Measurements from ENCODE around the gene CFAP298.
A peak's percentile ranks its signal among the peaks of the same experiment; 100 is the strongest.
"Not testable (repeated sequence)": the region's sequence is repeated elsewhere in the genome, so short reads cannot be mapped to it uniquely, and the experiment has no call there.

The CFAP298 gene, protein sequence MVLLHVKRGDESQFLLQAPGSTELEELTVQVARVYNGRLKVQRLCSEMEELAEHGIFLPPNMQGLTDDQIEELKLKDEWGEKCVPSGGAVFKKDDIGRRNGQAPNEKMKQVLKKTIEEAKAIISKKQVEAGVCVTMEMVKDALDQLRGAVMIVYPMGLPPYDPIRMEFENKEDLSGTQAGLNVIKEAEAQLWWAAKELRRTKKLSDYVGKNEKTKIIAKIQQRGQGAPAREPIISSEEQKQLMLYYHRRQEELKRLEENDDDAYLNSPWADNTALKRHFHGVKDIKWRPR

DNA sequence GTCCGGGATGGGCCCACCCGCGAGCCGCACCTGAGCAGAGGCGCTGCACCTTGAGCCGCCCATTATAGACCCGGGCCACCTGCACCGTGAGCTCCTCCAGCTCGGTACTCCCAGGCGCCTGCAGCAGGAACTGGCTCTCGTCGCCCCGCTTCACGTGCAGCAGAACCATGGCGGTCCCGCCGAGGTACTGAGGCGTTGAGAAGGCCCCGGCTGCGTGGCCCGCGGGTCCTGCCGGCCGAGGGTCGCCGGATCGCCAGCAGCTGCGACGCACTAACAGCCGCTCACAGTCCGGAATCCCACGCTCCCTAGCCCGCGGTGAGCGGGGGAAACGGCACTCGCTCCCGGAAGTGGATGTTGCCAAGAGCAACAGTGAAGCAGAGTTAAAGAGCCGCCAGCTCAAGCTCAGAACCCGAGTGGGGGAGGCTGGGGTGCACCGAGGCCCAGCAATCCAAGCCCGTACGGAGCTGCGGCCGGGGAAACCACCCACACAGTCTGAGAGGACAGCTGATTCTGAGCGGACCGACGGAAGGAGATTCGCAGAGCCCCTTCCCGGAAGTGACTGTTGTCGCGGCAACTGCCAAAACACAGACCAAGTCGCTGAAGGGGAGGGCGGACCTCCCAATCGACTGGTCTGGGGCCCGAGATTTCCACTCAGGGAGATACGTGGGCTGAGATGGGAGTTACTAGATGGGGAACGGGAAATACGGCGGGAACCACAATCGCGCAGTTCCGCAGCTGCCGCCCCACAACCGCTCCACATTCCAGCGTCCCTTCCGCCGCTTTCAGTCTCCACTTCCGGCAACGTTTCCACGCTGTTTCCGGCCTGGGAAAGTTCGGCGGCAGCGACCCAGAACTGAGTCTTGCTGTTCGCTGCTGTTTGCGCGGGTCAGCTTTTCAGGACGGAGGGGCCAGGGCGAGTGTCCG is at the start of gene CFAP298:
Gene CFAP298, minus strand, starts transcription at position 303 of the 924 bp plus-strand sequence. Its CDS starts 134 bp downstream, at position 169.
- peak; percentile 85 for DNase-seq (ENCODE audit: low read depth)
- TF ChIP-seq, protein P1, sequence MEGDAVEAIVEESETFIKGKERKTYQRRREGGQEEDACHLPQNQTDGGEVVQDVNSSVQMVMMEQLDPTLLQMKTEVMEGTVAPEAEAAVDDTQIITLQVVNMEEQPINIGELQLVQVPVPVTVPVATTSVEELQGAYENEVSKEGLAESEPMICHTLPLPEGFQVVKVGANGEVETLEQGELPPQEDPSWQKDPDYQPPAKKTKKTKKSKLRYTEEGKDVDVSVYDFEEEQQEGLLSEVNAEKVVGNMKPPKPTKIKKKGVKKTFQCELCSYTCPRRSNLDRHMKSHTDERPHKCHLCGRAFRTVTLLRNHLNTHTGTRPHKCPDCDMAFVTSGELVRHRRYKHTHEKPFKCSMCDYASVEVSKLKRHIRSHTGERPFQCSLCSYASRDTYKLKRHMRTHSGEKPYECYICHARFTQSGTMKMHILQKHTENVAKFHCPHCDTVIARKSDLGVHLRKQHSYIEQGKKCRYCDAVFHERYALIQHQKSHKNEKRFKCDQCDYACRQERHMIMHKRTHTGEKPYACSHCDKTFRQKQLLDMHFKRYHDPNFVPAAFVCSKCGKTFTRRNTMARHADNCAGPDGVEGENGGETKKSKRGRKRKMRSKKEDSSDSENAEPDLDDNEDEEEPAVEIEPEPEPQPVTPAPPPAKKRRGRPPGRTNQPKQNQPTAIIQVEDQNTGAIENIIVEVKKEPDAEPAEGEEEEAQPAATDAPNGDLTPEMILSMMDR (IDR thresholded peaks at IDR 0.05; ENCODE audit: low read depth, low read length, missing control alignments) = no peak
- peak within 1 kb of the TSS; percentile 57 for H3K4me3 ChIP-seq (ENCODE audit: low read depth, low read length)

DNA sequence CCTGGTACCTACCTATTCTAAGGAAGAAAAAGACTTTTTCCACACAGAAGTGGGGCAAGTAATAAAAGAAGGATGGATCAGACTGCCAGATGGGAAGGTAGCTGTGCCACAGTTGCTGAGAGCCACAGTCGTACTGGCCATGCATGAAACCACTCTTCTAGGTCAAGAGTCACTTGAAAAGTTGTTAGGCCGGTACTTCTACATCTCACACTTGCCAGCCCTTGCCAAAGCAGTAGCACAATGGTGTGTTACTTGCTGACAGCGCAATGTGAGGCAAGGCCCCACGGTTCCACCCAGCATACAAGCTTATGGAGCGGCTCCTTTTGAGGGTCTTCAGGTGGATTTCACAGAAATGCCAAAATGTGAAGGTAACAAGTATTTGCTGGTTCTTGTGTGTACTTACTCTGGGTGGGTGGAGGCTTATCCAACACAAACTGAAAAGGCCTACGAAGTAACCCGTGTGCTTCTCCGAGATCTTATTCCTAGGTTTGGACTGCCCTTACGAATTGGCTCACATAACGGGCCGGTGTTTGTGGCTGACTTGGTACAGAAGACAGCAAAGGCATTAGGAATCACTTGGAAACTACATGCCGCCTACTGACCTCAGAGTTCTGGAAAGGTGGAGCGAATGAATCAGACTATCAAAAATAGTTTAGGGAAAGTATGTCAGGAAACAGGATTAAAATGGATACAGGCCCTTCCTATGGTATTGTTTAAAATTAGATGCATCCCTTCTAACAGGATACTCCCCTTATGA is 49.0 kb upstream of the CFAP298 start:
- DNase-seq (ENCODE audit: low read depth); H3K4me3 ChIP-seq (ENCODE audit: low read depth, low read length): not testable (repeated sequence)

DNA sequence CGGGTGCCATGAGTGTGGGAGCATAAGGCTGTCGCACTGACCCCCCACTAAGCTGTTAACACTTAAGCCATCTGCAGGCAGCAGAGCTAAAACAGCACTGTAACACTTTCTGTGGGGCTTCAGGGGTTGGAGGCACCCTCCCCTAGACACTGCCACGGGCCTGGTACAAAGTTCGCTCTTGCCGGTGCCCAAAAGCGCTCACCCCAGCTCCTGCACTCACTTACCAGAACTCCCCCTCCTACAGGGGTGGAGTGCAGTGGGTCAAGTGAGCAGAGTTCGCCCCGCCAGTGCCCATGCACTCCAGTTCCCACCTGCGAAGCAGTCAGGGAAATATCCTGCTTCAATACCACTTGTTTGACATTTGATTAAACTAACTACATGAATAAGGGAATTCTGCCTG is 46.3 kb upstream of the CFAP298 start:
- DNase-seq (ENCODE audit: low read depth) = no peak
- H3K4me3 ChIP-seq (ENCODE audit: low read depth, low read length) = no peak overlapping the region
- TF ChIP-seq, protein P1 (IDR thresholded peaks at IDR 0.05; ENCODE audit: low read depth, low read length, missing control alignments) = no peak

DNA sequence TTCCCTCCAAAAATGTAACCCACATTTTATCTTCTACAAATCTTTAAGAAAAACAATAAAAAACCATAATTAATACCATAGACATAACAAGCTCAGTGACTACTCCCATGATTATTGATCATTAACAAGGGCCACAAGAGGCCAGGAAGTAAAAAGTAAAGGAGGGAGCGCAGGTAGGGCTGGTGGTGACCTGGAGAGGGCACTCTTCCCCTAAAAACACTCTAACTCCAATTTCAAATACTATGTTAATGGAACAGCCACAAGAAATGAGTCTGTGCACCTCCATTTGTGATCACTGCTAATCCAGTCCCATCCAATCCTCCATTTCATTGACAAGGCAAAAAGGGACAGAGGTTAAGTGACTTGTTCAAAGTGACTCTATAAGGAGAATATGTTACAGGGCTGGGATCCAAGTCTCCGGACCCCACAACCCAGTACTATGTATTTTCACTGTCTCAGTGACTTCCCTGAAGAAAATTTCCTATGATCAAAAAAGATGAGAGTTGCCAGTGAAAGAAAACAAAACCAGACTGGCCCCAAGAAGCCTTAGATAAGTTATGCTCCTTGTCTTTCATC is 41.2 kb upstream of the CFAP298 start:
- H3K4me3 ChIP-seq (ENCODE audit: low read depth, low read length) = no peak overlapping the region
- DNase-seq (ENCODE audit: low read depth) = peak; percentile 10

DNA sequence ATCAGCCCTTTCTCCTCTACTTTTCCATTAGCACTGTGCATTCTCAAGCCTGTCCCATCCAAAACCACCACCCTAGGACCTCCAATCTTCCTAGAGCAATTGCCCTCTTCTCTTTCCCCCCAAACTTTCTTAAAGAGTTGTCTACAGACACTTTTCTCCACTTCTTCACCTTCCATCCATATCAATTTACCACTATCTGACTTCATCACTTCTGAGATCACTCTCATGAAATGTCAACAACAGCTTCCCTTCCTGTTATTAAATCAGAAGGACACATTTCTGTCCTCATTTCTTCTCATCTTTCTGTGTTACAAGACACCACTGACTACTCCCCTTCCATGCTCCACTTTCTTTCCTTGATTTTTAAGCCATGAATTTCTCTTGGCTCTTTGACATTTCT is 36.0 kb upstream of the CFAP298 start:
- TF ChIP-seq, protein P1 (IDR thresholded peaks at IDR 0.05; ENCODE audit: low read depth, low read length, missing control alignments) = no peak
- H3K4me3 ChIP-seq (ENCODE audit: low read depth, low read length) = no peak overlapping the region
- no peak for DNase-seq (ENCODE audit: low read depth)

More for the DNA sequence above, 41.2 kb upstream of the CFAP298 start:
- TF ChIP-seq, protein P1 (IDR thresholded peaks at IDR 0.05; ENCODE audit: low read depth, low read length, missing control alignments) = peak; percentile 71

DNA sequence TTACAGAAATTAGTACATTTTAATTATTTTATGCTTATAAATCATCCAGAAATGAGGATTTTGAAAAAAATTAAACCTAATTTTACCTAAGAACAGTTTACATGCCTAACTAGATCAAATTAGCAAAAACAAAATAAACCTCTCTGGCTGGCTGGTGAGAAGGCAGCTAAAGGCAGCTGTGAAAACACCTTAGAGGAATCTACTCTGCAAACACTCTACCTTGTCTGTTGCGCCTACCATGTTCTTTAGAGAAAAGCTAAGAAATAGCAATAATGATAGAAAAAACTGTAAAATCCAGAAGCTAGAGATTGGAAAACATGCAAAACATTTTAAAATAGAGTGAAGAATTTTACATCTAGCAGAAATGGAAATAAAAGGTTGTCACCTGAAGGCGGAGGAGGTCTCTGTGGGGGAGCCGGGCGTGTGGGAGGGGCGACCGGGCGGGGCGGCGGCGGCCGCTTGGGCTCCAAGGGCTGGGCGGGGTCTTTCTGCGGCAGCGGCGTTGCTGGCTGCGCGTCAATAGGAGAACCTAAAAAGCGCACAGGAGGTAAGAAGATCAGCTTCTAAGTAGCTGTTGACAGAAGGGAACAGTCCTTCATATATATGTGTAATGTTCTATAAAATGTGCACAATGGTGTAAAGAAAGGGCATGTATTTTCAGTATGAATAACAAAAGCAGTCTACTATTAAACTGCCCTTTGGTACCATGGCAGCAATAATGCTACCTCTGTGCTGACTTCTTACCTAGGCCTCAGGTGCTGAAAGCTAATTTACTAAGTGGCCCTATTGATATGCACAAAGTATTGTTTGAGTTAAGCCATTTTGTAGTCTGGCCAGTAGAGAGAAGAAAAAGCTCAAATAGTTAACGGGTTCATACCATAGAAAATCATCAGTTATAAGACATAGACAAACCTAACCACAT is 33.3 kb upstream of the CFAP298 start:
- no peak overlapping the region for H3K4me3 ChIP-seq (ENCODE audit: low read depth, low read length)
- TF ChIP-seq, protein P1 (IDR thresholded peaks at IDR 0.05; ENCODE audit: low read depth, low read length, missing control alignments) = no peak
- DNase-seq (ENCODE audit: low read depth) = no peak

Measured in GM12864 (cell line).